GM21576 (cell line): ENCODE results near the gene CCDC9.
A peak's percentile ranks its signal among the peaks of the same experiment; 100 is the strongest.

Source experiments
- ATAC-seq: cut with Tn5 transposase; IDR thresholded peaks from one replicate; pipeline ENCODE4 v1.9.1; 2021; ENCODE audit warnings: mild to moderate bottlenecking, moderate library complexity; ENCODE audit not compliant: unreplicated experiment

The CCDC9 gene

GRCh38 chr19:47255879-47256692 lies at the start of gene CCDC9:
Gene CCDC9, plus strand, starts transcription at chr19:47256525. Its CDS starts 1,876 bp downstream, at chr19:47258401.
- ATAC-seq = peak; percentile 41

GRCh38 chr19:47209319-47210179 lies 46.8 kb upstream of the CCDC9 start:
- ATAC-seq = no peak

- no peak for ATAC-seq
These were observed 46.2 kb upstream of the CCDC9 start for GRCh38 chr19:47210180-47210490.

- no peak for ATAC-seq
These were observed 45.5 kb upstream of the CCDC9 start for GRCh38 chr19:47210689-47211316.

- ATAC-seq = no peak
These were observed 40.7 kb upstream of the CCDC9 start for GRCh38 chr19:47215581-47215980.

GRCh38 chr19:47221080-47221841 lies 35.1 kb upstream of the CCDC9 start:
- ATAC-seq = no peak

GRCh38 chr19:47221890-47222289 lies 34.4 kb upstream of the CCDC9 start:
- ATAC-seq = no peak

- peak; percentile 24 for ATAC-seq
These were observed 30.4 kb upstream of the CCDC9 start for GRCh38 chr19:47225746-47226425.

- peak; percentile 20 for ATAC-seq
These were observed 29.6 kb upstream of the CCDC9 start for GRCh38 chr19:47226426-47227351.

GRCh38 chr19:47227352-47228167 lies 28.8 kb upstream of the CCDC9 start:
- no peak for ATAC-seq

GRCh38 chr19:47228168-47228936 lies 28.0 kb upstream of the CCDC9 start:
- no peak for ATAC-seq

- ATAC-seq = no peak
These were observed 27.2 kb upstream of the CCDC9 start for GRCh38 chr19:47228937-47229675.

- no peak for ATAC-seq
These were observed 26.7 kb upstream of the CCDC9 start for GRCh38 chr19:47229676-47230053.

- ATAC-seq = no peak
These were observed 26.0 kb upstream of the CCDC9 start for GRCh38 chr19:47230054-47230920.

GRCh38 chr19:47230921-47231214 lies 25.5 kb upstream of the CCDC9 start, which contains the start of gene BBC3:
Gene BBC3, minus strand, starts transcription at chr19:47231199. Its CDS starts 2,768 bp downstream, at chr19:47228431.
- ATAC-seq = no peak
